HG03342 (cell line): ENCODE data around the gene SERTAD2.
A peak's percentile ranks its signal among the peaks of the same experiment; 100 is the strongest.

Experiments
- ATAC-seq: cut with Tn5 transposase; IDR thresholded peaks from one replicate; pipeline ENCODE4 v1.9.1; 2021; ENCODE audit warnings: mild to moderate bottlenecking, moderate library complexity; ENCODE audit not compliant: unreplicated experiment

Gene SERTAD2, protein sequence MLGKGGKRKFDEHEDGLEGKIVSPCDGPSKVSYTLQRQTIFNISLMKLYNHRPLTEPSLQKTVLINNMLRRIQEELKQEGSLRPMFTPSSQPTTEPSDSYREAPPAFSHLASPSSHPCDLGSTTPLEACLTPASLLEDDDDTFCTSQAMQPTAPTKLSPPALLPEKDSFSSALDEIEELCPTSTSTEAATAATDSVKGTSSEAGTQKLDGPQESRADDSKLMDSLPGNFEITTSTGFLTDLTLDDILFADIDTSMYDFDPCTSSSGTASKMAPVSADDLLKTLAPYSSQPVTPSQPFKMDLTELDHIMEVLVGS

DNA sequence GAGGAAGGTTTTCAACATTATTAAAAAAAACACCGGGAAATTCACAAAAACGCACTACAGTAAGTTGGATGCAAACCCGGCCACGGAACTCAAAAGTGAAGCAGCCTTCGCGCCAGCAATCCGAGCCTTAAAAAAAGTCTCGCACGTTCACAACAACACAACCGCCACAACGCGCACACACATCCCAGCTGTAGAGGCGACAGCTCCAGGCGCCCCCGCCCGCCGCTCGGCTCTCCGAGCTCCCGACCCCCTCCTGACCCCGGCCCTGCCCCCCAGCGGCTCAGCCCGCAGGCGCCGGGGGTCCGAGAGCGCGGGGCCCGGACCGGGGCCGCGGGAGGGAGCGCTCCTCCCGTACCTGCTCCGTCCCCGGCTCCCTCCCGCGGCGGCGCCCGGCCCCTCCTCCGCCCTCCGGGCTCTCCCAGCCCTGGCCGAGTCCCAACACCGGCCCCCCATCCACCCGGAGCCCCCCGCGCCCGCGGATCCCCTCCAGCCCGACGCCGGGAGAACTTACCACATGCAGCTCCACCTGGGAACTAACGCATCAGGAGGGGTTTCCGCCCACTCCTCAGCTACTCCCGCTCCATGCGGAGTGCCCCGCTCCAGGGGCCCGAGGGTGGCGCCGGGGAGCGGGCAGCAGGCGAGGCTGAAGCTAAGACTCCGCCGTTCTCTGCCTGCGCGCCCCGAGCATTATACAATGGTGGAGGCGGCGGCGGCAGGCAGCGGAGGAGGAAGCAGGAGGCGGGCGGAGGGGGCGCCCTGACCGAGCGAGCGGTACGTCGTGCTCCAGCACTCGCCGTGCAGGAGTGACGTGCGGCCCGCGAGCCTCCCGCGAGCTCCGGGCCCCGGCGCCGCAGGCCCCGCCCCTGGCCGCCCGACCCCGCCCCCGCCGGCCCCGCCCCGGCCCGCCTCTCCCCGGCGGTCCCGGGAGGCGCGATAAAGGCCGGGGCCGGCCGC lies at the start of gene SERTAD2:
SERTAD2 (minus strand) TSS at position 805 of the 954 bp plus-strand sequence. CDS start 17,042 bp downstream, outside the sequence.
- ATAC-seq: peak; percentile 61

DNA sequence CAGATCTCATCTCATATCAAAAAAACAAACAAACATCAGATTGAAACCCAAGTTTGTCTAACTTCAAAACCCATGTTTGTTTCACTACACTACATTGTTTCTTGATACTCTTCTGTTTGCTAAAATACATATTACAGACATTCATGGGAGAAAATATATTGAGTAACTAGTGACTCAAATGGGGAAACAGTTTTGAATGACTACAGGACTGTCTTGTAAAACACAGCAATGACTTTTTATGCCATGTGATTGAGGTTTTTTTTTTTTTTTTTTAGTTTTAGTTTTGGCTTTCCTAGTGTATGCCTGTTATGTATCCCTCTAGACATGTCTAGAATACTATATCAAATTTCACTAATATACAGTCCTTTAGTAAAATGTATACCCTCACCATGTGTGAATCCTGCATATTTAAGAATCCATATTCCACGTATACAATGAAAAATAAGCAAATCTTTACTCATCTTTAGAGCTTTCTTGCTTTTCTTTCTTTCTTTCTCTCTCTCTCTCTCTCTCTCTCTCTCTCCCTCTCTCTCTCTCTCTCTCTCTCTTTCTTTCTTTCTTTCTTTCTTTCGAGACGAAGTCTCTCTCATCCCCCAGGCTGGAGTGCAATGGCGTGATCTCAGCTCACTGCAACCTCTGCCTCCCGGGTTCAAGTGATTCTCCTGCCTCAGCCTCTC lies 46.6 kb upstream of the SERTAD2 start:
- ATAC-seq: no peak

DNA sequence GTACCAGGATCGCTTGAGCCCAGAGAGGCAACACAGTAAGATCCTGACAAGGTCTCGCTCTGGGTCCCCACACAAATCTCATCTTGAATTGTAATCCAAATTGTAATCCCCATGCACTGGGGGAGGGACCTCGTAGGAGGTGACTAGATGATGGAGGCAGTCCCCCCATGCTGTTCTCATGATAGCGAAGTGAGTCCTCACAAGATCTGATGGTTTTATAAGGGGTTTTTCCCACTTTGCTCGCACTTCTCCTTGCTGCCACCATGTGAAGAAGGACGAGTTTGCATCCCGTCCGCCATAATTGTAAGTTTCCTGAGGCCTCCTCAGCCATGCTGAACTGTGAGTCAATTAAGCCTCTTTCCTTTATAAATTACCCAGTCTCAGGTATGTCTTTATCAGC lies 46.0 kb upstream of the SERTAD2 start:
- no peak for ATAC-seq

DNA sequence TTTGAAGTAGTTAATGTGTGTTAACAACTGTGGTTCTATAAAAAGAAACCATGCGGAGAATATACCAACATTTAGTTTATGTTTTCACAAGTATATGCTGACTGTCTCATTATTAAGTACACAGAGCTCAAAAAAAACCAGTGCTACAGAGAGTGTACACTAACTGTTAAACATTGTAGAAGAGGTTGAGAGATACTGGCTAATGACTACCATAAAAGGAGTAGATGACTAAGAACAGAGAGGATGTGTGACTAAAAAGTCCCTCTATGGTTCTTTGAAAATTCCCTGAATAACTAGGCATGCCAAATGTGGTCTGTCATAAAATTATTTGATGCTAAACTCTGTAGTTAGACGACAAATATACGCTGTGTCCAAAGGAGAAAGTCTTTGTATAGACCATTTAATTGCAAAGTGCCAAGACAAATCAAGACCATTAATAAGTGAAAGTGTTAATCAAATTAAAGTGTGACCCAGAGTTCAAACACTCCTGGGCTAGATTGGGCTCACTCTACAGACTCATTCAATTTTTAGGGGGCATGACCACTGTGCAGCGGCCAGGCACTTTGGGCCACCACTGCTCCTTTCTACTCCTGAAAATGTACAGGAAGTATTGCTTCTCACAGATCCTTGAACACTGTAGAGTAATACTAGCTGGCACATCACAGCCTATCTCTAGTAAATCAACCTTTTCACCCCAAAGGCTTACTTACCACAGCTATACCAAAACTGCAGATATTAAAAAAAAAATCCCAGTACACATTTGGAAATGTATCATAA lies 45.1 kb upstream of the SERTAD2 start:
- peak; percentile 87 for ATAC-seq

DNA sequence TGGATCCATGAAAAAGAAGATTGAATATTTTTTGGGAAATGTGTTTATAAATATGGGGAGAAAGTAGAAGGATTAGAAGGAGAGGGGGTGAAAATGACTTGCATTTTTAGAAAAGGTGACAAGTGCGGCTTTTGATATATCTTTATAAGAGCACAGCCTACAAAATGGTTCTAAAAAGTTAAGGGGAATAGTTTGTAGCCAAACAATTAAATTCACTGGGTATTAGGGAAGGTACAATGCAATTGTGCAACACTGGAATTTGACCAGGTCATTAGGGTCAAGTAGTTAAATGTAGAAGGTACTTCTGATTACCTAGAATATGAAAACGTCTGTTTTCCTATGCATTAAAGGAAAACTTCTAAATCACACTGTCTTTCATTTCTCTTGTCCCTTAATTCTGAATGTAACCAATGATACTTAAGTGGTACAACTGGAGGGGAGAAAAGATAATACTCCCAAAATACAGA lies 44.5 kb upstream of the SERTAD2 start:
- no peak for ATAC-seq

DNA sequence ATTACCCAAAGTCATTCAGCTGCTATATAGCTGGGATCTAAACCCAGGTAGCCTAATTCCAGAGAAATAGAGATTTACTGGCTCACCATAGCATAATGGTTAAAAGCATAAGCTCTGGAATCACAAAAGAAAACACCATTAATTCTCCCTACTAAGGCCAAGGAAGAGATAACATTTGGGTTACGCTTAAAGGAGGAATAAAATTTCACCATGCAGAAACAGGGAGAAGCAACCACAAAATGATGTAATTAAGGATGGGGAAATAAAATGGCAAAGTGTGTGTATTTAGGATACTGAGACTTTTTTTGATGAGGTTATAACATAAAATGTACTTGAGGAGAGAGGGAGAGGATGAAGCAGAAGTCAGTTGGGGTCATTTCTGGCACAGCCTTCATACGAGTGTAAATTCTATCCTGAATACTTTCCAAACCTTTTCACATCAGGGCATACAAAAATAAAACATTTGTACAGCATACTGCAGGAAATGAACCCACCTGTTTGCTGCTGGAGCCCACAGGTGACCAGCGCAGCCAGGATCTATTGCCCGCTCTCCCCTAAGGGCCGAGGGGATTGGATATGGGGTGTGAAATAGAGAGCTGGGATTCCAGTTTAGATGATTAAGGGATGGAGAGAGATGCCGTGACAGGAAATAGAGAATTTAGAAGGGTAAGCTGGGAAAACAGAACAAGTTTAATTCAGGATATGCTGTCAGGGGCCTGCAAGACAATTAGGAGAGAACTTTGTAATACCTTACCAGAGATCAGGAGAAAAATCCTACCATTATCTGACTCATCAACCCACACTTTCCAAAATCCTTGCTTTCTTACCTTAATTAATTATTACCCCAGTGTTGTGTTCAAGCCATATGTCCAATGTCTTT lies 43.8 kb upstream of the SERTAD2 start:
- ATAC-seq: no peak

DNA sequence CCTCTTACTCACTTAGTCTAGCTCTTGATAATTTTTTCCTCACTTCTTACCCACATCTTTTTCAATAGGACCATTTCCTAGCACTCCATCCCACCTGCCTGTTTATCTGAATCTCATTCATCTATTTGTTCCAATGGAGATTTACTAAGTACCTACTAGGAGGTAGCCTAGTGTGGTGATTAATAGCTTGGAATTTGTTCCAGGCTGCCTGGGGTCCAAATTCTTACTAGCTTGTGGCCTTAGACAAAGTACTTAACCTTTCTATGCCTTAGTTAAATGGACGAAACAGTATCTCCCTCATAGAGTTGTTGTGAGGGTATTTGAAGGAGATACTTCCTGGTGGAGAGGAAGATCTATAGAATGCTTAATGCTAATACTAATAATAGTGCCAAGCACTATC lies 42.9 kb upstream of the SERTAD2 start:
- ATAC-seq: no peak

DNA sequence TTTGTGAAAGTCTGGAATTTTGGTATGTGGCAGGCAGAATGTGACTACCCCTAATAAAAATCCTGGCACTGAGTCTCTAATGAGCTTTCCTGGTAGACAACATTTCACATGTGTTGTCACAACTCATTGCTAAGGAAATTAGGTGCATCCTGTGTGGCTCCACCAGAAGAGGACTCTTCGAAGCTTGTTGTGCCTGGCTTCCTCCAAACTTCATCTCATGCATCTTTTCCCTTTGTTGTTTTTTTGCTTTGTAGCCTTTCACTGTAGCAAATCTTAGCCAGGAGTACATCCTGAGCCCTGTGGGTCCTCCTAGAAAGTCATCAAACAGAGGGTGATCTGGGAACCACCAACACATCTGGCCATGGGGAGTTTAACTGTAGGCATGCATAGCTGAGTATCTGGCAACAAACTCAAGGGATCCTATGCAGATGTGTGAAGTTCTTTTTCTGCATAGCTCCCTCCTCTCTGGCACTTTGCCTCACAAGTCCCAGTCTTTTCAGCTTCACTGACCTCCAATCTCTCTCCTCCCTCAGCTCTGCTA lies 42.1 kb upstream of the SERTAD2 start:
- no peak for ATAC-seq

DNA sequence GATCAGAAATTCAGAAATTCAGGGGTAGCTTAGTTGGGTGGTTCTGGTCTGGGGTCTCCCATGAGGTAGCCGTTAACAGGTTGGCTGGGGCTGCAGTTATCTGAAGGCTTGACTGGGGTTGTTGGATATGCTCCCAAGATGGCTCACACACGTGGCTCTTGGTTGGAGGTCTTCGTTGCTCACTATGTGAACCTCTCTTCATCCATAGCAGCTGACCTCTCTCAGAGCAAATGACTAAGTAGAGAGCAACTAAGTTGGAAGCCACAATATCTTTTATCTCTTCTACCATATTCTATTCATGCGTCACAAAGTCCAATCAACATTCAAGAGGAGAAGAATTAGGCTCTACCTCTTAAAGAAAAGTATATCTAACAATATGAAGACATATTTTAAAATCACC lies 38.7 kb upstream of the SERTAD2 start:
- ATAC-seq: no peak

DNA sequence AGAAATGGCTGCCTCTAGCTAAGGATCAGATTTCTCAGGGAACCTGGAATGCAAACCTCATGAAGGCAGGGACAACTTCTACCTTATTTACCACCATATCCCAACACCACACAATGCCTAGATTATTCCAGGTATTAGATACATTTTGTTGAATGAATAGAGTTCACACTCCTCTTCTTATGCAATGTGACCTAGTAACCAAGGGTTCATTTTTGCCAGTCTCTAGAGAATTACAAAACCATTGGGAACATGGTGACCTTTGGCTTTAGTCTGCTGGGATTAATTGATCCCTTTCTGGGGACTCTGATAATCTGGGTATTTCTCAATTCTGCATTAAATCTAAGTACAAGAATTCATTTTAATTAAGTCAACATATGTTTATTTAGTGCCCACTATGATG lies 35.2 kb upstream of the SERTAD2 start:
- ATAC-seq: no peak

DNA sequence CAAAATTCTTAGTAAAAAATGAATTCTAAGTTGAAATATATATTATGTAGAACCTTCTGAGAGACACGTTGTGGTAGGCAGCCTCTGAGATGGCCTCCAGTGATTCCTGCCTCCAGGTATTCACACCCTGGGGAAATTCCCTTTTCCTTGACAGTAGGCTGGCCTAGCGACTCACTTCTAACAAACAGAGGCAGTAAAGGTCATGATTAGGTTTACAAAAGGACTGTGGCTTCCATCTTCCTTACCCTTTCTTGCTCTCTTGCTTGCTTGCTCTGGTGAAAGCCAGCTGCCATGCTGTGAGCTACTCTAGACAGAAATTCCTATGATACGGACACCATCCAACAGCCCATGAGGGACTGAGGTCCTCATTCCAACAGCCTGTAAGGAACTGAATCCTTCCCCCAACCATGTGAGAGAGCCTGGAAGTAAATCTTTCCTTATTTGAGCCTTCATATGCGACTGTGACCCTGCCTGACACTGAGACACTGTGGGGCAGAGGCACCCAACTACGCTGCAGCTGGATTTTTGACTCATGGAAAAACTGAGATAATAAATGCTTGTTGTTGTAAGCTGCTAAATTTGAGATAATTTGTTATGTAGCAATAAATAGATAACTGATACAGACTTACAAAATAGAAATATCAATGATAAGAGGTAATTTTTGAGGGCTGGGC lies 32.7 kb upstream of the SERTAD2 start:
- ATAC-seq: no peak

DNA sequence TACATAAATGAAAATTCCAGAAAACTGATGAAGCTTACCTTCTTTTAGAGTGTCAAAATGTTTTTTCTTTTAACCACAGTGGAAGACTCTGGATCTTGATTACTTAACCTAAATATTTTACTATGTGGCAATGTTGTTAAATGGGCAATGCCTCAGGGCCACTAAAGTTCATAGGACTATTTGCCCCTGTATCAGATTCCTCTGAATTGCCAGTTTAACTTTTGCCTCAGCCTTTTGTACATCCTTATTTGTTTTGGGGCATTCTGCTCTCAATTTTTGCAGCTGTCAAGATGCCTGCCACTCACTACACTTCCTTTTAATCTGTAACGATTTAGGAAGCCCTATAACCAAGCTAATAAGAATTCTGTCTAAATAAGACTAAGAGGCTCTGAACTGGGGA lies 31.7 kb upstream of the SERTAD2 start:
- ATAC-seq: no peak

DNA sequence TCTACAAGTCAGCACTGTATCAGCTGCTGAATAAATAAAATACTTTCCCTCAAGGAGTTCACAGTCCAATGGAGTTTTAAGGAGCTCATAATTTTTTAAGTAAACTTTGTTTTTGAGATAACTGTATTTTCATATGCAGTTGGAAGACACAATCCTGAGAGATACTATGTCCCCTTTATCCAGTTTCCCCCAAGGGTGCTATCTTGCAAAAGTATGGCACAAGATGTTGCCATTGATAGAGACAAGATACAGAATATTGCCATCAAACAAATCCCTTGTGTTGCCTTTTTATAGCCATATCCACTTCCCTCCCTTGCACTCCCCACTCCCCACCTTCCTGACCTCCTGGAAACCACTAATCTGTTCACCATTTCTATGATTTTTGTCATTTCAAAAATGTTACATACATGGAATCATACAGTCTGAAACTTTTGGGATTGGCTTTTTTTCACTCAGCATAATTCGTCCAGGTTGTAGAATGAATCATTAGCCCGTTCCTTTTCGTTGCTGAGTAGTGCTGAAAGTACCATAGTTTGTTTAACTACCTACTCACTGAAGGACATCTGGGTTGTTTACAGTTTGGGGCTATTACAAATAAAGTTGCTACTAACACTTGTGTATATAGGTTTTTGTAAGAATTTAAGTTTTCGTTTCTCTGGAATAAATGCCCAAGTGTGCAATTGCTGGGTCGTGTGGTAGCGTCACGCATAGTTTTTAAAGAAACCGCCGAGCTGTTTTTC lies 30.2 kb upstream of the SERTAD2 start:
- no peak for ATAC-seq

DNA sequence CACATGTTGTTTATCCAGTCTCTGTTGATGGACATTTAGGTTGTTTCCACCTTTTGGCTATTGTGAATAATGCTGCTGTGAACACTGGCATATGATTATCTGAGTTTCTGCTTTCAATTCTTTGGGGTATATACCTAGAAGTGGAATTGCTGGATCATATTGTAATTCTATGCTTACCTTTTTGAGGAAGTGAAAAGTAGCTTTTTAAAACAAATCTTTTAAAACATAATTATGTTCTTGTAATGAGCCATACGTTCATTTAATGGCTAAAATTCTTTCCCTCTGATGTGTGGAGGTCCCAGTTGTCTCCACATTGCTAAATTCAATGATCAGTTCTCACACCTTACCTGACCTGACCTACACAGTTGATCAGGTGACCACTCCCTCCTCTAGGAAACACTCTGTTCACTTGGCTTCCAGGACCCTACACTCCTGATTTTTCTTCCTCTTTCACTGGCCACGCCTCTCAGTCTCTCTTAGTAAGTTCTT lies 27.8 kb upstream of the SERTAD2 start:
- no peak for ATAC-seq

DNA sequence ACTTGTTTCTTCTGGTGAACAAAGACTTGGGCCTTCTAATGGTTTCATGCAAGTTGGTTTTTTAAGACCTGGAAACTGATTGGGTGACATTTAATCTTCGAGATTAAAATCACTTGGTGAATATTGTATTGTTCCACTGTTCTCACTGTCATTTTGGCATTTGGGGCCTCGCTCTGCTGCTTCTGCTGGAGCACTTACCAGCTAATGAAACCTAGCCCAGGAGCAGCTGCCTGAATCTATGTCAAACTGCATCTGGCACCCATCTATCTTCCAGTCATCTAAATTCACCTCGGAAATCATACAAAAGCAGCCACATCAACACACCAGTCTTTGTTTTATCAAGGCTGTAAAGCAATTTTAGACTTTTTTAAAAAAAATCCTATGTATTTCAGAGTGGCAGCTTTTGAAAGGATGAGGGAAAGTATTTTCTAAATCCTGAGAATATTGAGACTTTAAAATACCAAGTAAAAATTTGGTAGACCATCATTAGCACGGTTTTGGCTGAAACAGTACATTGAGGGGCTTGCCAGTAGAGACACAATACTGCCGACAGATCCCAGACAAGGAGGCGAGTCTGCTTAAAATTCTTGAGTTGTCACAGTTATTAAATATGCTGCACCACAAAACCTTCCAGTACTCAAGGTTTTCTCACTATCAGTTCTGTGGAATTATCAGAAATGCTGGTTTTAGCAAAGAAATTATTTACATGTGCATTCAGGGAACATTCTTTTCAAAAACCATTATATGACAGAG lies 26.1 kb upstream of the SERTAD2 start:
- no peak for ATAC-seq

DNA sequence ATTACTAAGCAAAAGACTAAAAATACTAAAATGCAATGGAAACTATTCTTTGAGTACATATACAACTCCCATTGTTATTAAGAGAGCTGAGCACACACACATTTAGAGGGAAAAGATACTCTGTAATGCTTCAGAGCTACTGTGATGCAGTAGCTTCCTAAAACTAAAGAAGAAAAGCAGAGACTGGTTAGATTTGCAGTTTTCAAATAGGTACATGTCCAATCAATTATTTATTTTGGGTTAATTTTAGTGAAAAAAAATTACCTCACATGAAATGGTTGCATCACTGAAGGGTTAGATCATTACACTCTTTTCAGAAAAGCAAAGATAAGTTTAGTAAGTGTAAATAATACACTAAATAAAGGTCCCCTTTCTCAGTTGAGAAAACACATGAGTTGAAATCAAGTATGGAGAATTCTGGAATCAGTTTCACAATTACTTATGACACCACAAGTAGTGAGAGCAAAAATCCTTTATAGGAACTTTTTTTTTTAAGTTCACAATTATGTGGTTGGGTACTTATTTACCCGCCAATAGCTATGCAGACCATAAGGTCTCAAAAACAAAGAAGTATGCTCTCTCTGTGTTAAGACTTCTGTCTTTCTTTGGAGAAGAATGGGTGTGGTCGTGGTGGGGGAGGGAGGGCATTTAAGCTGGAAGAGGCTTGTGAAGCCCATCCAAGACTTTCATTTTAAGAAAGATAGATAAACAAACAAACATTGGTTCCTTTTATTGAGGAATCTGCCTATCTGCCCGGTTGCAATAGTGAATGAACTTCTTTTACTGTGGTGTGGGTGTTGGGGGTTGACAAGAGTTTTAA lies 25.3 kb upstream of the SERTAD2 start:
- ATAC-seq: no peak
